Gastrocnemius medialis (tissue), 4 donors: ENCODE data around the gene GYG2.

ENCODE experiments used
- POLR2A ChIP-seq, 2 donors: fragments of 450-650 bp; IDR thresholded peaks; one replicate each; pipeline ENCODE4 v1.6.1; 2017; ENCODE audit warnings: antibody characterized with exemption in 2 of 2, mild to moderate bottlenecking in 2 of 2, moderate library complexity in 2 of 2
- TF ChIP-seq, protein P1 (sequence below), 5 experiments: fragments of 450-650 bp in 3 of 5; fragments of 200-600 bp in 2 of 5; sonication (generic) in 2 of 5; IDR thresholded peaks in 4 of 5; conservative IDR thresholded peaks in 1 of 5; 1 replicate in 4 of 5; 2 replicates in 1 of 5; pipeline ENCODE4 v1.5.1; 2016 to 2019; ENCODE audit warnings: antibody characterized with exemption in 5 of 5, mild to moderate bottlenecking in 3 of 5, moderate library complexity in 3 of 5

DNA sequence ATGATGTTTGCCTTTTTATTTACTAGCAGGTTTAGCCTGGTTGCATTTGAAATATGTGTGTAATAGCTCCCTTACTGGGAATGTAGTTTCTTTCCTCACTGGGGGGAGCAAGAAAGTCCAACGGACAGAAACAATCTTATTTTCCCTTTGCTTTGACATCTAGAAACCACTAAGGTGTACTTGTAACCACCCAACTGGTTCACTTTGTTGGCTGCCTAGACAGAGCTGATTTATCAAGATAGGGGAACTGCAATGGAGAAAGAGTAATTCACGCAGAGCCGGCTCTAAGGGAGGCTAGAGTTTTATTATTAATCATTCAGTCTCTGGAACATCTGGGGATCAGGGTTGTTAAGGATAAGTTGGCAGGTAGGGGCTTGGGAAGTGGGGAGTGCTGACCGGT lies 46.6 kb upstream of the GYG2 start:
- TF ChIP-seq, protein P1, sequence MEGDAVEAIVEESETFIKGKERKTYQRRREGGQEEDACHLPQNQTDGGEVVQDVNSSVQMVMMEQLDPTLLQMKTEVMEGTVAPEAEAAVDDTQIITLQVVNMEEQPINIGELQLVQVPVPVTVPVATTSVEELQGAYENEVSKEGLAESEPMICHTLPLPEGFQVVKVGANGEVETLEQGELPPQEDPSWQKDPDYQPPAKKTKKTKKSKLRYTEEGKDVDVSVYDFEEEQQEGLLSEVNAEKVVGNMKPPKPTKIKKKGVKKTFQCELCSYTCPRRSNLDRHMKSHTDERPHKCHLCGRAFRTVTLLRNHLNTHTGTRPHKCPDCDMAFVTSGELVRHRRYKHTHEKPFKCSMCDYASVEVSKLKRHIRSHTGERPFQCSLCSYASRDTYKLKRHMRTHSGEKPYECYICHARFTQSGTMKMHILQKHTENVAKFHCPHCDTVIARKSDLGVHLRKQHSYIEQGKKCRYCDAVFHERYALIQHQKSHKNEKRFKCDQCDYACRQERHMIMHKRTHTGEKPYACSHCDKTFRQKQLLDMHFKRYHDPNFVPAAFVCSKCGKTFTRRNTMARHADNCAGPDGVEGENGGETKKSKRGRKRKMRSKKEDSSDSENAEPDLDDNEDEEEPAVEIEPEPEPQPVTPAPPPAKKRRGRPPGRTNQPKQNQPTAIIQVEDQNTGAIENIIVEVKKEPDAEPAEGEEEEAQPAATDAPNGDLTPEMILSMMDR (IDR thresholded peaks at IDR 0.05 in 4 of 5, conservative IDR thresholded peaks at IDR 0.05 in 1 of 5): no peak
- TF ChIP-seq POLR2A (IDR thresholded peaks at IDR 0.05): no peak
